ENCODE measurements around the gene GABRR2. TPM values are rescaled to one million over a fixed set of nuclear protein-coding genes. Genes with fewer than 3 reads are reported as not detected.

GABRR2 gene
- total RNA-seq, 3 donors from 2014 or later (not counting 1 experiment from before 2014, with no cell fraction given), result 0.57 to 2.2 (median 1.0) TPM

DNA sequence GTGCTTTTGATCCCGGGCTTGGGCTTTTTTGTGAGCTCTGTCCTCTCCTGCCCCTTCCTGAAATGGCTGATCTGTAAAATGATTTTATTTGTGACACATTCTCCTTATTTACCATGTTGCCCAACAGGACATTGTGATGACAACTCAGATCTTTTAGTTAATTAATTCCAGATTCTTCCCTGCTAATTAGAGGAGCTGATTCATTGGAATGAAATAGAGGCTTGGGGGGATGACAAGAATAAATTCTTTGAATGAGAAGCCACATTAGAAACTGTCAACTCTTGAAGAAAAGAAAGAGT is 71.8 kb downstream of the GABRR2 start:
- Histone ChIP-seq H3K36me3 (ENCODE audit: control insufficient read depth, insufficient read depth, low read length) (no peaks in the 10 kb centered on the region), H3K9me3 (ENCODE audit: control insufficient read depth, insufficient read depth, low read length) (no peaks in the 10 kb centered on the region), H3K4me1 (ENCODE audit: control insufficient read depth, insufficient read depth, low read length) (peaks cover 9% of the 10 kb centered on the region), H3K4me3 (ENCODE audit: low read length) (no peak overlapping the region), H3K27me3 (ENCODE audit: control insufficient read depth, insufficient read depth, low read length) (no peaks in the 10 kb centered on the region), H3K27ac (ENCODE audit: low read length) (no peak overlapping the region)
- TF ChIP-seq, protein P1, sequence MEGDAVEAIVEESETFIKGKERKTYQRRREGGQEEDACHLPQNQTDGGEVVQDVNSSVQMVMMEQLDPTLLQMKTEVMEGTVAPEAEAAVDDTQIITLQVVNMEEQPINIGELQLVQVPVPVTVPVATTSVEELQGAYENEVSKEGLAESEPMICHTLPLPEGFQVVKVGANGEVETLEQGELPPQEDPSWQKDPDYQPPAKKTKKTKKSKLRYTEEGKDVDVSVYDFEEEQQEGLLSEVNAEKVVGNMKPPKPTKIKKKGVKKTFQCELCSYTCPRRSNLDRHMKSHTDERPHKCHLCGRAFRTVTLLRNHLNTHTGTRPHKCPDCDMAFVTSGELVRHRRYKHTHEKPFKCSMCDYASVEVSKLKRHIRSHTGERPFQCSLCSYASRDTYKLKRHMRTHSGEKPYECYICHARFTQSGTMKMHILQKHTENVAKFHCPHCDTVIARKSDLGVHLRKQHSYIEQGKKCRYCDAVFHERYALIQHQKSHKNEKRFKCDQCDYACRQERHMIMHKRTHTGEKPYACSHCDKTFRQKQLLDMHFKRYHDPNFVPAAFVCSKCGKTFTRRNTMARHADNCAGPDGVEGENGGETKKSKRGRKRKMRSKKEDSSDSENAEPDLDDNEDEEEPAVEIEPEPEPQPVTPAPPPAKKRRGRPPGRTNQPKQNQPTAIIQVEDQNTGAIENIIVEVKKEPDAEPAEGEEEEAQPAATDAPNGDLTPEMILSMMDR (IDR thresholded peaks at IDR 0.05), result no peak
- Mint-ChIP-seq H3K27me3 (ENCODE audit: low read depth in 2 of 2) (peaks cover 2 to 19% of the 10 kb centered on the region in 2 donors), H3K36me3 (no peaks in the 10 kb centered on the region), H3K27ac (no peak overlapping the region), H3K4me3 (no peak overlapping the region), H3K4me1 (peaks cover 13 to 19% of the 10 kb centered on the region in 2 donors), H3K9me3 (no peaks in the 10 kb centered on the region)
- 29% methylated on average over 1 of the region's 1 CpG for WGBS (ENCODE audit: insufficient coverage)
- no peak for DNase-seq
- ATAC-seq, result no peak
- intact Hi-C loops (cut with micrococcal nuclease), result no loop called here

DNA sequence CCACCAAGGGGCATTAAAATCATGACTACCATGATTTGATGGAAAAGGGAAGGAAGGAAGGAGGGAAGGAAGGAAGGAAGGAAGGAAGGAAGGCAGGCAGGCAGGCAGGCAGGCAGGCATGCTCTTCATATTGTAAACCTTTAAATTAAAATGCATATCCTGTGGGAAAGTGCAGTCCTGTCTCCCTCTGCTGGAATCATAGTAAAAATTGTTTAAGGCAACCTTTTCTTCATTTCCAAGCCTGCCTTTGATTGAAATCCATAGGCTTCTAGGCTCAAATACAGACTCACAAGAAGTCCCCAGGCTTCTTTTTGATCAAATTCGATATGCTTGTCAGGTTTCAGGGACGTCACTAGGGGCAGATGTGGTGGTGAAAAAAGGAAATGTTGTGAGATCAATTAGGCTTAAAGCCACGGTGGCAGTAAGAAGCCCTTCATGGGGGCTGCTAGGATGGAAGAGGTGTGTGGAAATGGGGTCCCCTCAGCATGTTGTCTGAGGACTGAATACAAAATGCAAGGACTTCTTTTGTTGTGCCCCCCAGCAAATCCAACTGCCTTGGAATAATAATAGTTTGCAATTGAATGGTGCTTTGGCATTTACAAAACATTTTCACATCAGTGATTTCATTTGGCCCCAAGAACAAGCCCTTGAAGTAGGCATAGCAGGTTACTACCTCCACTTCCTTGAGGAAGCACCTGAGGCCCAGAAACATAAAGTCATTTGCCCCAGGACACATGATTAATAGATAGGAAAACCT is 72.3 kb downstream of the GABRR2 start:
- Histone ChIP-seq H3K36me3 (ENCODE audit: control insufficient read depth, insufficient read depth, low read length) (no peaks in the 10 kb centered on the region), H3K4me3 (ENCODE audit: low read length) (no peak overlapping the region), H3K9me3 (ENCODE audit: control insufficient read depth, insufficient read depth, low read length) (no peaks in the 10 kb centered on the region), H3K27ac (ENCODE audit: low read length) (no peak overlapping the region), H3K27me3 (ENCODE audit: control insufficient read depth, insufficient read depth, low read length) (no peaks in the 10 kb centered on the region), H3K4me1 (ENCODE audit: control insufficient read depth, insufficient read depth, low read length) (peaks cover 9% of the 10 kb centered on the region)
- Mint-ChIP-seq H3K4me1 (peaks cover 13 to 19% of the 10 kb centered on the region in 2 donors), H3K27me3 (ENCODE audit: low read depth in 2 of 2) (peaks cover 2 to 19% of the 10 kb centered on the region in 2 donors), H3K27ac (peak overlapping the region in 1 of 2 donors; percentile 30), H3K9me3 (no peaks in the 10 kb centered on the region), H3K36me3 (no peaks in the 10 kb centered on the region), H3K4me3 (no peak overlapping the region)
- TF ChIP-seq, protein P1 (IDR thresholded peaks at IDR 0.05), result no peak
- intact Hi-C loops (cut with micrococcal nuclease), result loop anchor here (1.0 kb wide), 1 partner anchor 260 kb away; no protein-coding TSS in a partner anchor
- 19% methylated on average over 3 of the region's 3 CpGs for WGBS (ENCODE audit: insufficient coverage)
- peak in 1 of 2 donors; percentile 55 for DNase-seq
- peak in 1 of 3 donors; percentile 44 for ATAC-seq

DNA sequence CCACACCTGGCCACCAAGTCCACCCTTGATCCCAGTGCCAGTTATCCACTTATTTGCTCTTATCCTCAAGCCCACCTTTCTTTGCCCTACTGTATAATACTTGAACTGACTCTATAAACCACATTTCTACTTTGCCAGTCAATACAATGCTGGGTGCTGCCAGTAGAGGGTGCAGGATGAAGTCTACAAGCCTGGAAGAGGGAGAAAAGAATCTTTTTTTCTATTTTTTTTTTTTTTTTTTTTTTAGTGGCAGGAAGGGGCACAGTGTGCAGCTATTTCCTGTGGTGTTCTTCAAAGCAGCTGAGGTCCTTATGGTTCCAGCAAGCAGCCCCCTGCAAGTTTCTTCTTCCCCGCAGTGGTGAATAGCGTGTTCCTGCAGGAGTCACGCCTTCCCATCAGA is 75.8 kb downstream of the GABRR2 start:
- Mint-ChIP-seq H3K4me3 (peak overlapping the region; percentile 74), H3K27me3 (ENCODE audit: low read depth in 2 of 2) (peaks cover 3 to 28% of the 10 kb centered on the region in 2 donors)
- peak; percentile 72 to 84 (median 81) for ATAC-seq

More for the DNA sequence above, 75.8 kb downstream of the GABRR2 start:
- Mint-ChIP-seq H3K27ac (peak overlapping the region in 1 of 2 donors; percentile 35), H3K36me3 (peaks cover 10% of the 10 kb centered on the region), H3K9me3 (no peaks in the 10 kb centered on the region), H3K4me1 (peaks cover 13 to 19% of the 10 kb centered on the region in 2 donors)
- TF ChIP-seq, protein P1 (IDR thresholded peaks at IDR 0.05), result peak; percentile 36
- intact Hi-C loops (cut with micrococcal nuclease), result no loop called here
- peak in 1 of 2 donors; percentile 55 for DNase-seq
- Histone ChIP-seq H3K36me3 (ENCODE audit: control insufficient read depth, insufficient read depth, low read length) (no peaks in the 10 kb centered on the region), H3K9me3 (ENCODE audit: control insufficient read depth, insufficient read depth, low read length) (no peaks in the 10 kb centered on the region), H3K27ac (ENCODE audit: low read length) (no peak overlapping the region), H3K4me3 (ENCODE audit: low read length) (no peak overlapping the region), H3K27me3 (ENCODE audit: control insufficient read depth, insufficient read depth, low read length) (no peaks in the 10 kb centered on the region), H3K4me1 (ENCODE audit: control insufficient read depth, insufficient read depth, low read length) (peaks cover 9% of the 10 kb centered on the region)
- 2% methylated on average over 3 of the region's 3 CpGs for WGBS (ENCODE audit: insufficient coverage)

All from natural killer cell (primary cell).